GM23248 (cell line): ENCODE data around the gene CCNJ.

Source experiments
- EZH2 ChIP-seq: fragments of 200-600 bp; sonication (generic); IDR thresholded peaks from 2 replicates; pipeline ENCODE4 v1.6.1; 2018; ENCODE audit warnings: antibody characterized with exemption, mild to moderate bottlenecking; ENCODE audit not compliant: insufficient read depth, poor library complexity, severe bottlenecking
- EZH2phosphoT487 ChIP-seq: fragments of 200-600 bp; sonication (generic); IDR thresholded peaks from 2 replicates; pipeline ENCODE4 v1.6.1; 2018; ENCODE audit warnings: antibody characterized with exemption, moderate library complexity, mild to moderate bottlenecking, low read depth; ENCODE audit not compliant: insufficient read depth

- TF ChIP-seq EZH2: no peak
- TF ChIP-seq EZH2phosphoT487: no peak
These were observed 3.2 kb downstream of the CCNJ start for GRCh38 chr10:96046546-96046945.
